MM.1S (cell line): ENCODE data around the gene ZBTB17.

Experiments used
- DNase-seq: peaks from one replicate; pipeline ENCODE4 v3.0.0-alpha.2; 2015
- H2AFZ ChIP-seq: fragments of 300-600 bp; sonication (generic); 2 replicates; pipeline ENCODE4 v1.6.0; 2016; ENCODE audit warnings: antibody characterized with exemption, low read length
- H3F3A ChIP-seq: fragments of 300-600 bp; sonication (generic); 2 replicates; pipeline ENCODE4 v1.6.1; 2016; ENCODE audit warnings: mild to moderate bottlenecking, antibody characterized with exemption, low read length, moderate library complexity, mixed read lengths; ENCODE audit not compliant: insufficient read depth
- H3K27ac ChIP-seq: fragments of 300-600 bp; sonication (generic); 2 replicates; pipeline ENCODE4 v1.5.1; 2016; ENCODE audit warnings: mild to moderate bottlenecking, low read length
- H3K27me3 ChIP-seq: fragments of 300-600 bp; sonication (generic); replicated peaks from 2 replicates; pipeline ENCODE4 v1.6.0; 2016; ENCODE audit warnings: low read length; ENCODE audit not compliant: insufficient read depth
- H3K36me3 ChIP-seq: fragments of 300-600 bp; sonication (generic); replicated peaks from 2 replicates; pipeline ENCODE4 v1.6.1; 2016; ENCODE audit warnings: mild to moderate bottlenecking, low read length, mixed read lengths; ENCODE audit not compliant: insufficient read depth
- H3K4me1 ChIP-seq: fragments of 300-600 bp; sonication (generic); 2 replicates; pipeline ENCODE4 v1.6.1; 2016; ENCODE audit warnings: low read length, mixed read lengths
- H3K4me2 ChIP-seq: fragments of 300-600 bp; sonication (generic); 2 replicates; pipeline ENCODE4 v1.6.0; 2016; ENCODE audit warnings: low read depth, low read length
- H3K4me3 ChIP-seq: fragments of 300-600 bp; sonication (generic); 2 replicates; pipeline ENCODE4 v1.5.1; 2016; ENCODE audit warnings: low read length, mixed read lengths
- H3K79me2 ChIP-seq: fragments of 300-600 bp; sonication (generic); 2 replicates; pipeline ENCODE4 v1.6.1; 2016; ENCODE audit warnings: mixed run types, low read length, mixed read lengths
- H3K9ac ChIP-seq: fragments of 300-600 bp; sonication (generic); 2 replicates; pipeline ENCODE4 v1.6.1; 2016; ENCODE audit warnings: low read length, mixed read lengths
- H3K9me2 ChIP-seq: fragments of 300-600 bp; sonication (generic); replicated peaks from 2 replicates; pipeline ENCODE4 v1.6.1; 2016; ENCODE audit warnings: mild to moderate bottlenecking, low read length, mixed read lengths; ENCODE audit not compliant: insufficient read depth
- H3K9me3 ChIP-seq: fragments of 300-600 bp; sonication (generic); replicated peaks from 2 replicates; pipeline ENCODE4 v1.6.1; 2016; ENCODE audit warnings: mild to moderate bottlenecking, low read length, mixed read lengths; ENCODE audit not compliant: insufficient read depth
- H4K20me1 ChIP-seq: fragments of 300-600 bp; sonication (generic); 2 replicates; pipeline ENCODE4 v1.6.1; 2016; ENCODE audit warnings: mild to moderate bottlenecking, low read length, moderate library complexity, mixed read lengths; ENCODE audit not compliant: insufficient read depth
- EZH2 ChIP-seq: fragments of 300-600 bp; sonication (generic); optimal IDR thresholded peaks from 2 replicates; pipeline ENCODE3; 2017; ENCODE audit warnings: low read depth, mild to moderate bottlenecking, antibody characterized with exemption, low read length, mixed read lengths
- EZH2phosphoT487 ChIP-seq: fragments of 300-600 bp; sonication (generic); IDR thresholded peaks from 2 replicates; pipeline ENCODE4 v1.6.1; 2018; ENCODE audit warnings: antibody characterized with exemption, low read length
- TF ChIP-seq, protein P1 (sequence below): fragments of 300-600 bp; sonication (generic); IDR thresholded peaks from 2 replicates; pipeline ENCODE4 v1.5.1; 2016; ENCODE audit warnings: antibody characterized with exemption, low read length, mixed read lengths

Gene ZBTB17

DNA sequence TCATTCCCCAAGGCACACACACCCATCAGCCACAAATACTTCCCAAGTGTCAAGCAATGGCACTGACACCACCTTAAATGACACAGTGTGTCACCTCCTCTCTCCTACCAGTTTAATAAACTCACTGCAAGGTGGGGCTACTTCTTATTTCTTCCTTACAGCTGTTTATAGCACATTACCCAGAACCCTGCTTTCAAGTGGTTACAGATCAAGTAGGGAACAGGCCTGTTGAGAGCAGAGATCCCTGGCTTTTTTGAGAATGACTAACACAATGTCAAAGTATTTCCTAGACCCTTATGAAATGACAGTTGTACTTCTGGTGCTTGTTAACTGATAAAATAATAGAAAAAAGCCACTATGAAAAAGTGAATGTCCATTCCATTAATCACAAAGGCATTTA lies 19.8 kb downstream of the ZBTB17 start:
- no peak overlapping the region for H3K27ac ChIP-seq
- H3K27me3 ChIP-seq = no peaks in the 10 kb centered on the region
- H3K9me2 ChIP-seq = no peaks in the 10 kb centered on the region
- H3F3A ChIP-seq = no peaks in the 10 kb centered on the region
- no peaks in the 10 kb centered on the region for H3K9me3 ChIP-seq
- peaks cover 55% of the 10 kb centered on the region for H3K79me2 ChIP-seq
- no peak overlapping the region for H3K4me3 ChIP-seq
- no peak overlapping the region for H3K4me2 ChIP-seq
- TF ChIP-seq, protein P1, sequence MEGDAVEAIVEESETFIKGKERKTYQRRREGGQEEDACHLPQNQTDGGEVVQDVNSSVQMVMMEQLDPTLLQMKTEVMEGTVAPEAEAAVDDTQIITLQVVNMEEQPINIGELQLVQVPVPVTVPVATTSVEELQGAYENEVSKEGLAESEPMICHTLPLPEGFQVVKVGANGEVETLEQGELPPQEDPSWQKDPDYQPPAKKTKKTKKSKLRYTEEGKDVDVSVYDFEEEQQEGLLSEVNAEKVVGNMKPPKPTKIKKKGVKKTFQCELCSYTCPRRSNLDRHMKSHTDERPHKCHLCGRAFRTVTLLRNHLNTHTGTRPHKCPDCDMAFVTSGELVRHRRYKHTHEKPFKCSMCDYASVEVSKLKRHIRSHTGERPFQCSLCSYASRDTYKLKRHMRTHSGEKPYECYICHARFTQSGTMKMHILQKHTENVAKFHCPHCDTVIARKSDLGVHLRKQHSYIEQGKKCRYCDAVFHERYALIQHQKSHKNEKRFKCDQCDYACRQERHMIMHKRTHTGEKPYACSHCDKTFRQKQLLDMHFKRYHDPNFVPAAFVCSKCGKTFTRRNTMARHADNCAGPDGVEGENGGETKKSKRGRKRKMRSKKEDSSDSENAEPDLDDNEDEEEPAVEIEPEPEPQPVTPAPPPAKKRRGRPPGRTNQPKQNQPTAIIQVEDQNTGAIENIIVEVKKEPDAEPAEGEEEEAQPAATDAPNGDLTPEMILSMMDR = no peak
- no peak for TF ChIP-seq EZH2phosphoT487
- no peaks in the 10 kb centered on the region for H4K20me1 ChIP-seq
- no peaks in the 10 kb centered on the region for H3K36me3 ChIP-seq
- H2AFZ ChIP-seq = no peak overlapping the region
- no peak overlapping the region for H3K9ac ChIP-seq
- no peaks in the 10 kb centered on the region for H3K4me1 ChIP-seq
- no peak for DNase-seq

DNA sequence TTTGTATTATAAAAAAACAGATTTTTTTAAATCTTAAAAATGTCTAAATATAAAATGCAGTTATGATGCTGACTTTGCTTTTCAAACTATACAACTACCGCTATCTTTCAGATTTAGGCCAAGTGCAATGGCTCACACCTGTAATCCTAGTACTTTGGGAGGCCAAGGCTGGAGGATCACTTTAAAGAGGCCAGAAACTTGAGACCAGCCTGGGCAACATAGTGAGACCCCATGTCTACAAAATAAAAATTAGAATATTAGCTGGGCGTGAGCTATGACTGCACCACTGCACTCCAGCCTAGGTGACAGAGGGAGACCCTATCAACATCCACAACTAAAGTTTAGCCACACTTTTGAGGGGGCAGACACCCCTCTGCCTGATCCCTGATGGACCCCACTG lies 20.3 kb downstream of the ZBTB17 start:
- Histone ChIP-seq H3K4me2 (no peak overlapping the region), H4K20me1 (no peaks in the 10 kb centered on the region), H3K79me2 (peaks cover 56% of the 10 kb centered on the region), H3K9me3 (no peaks in the 10 kb centered on the region), H2AFZ (no peak overlapping the region), H3K27me3 (no peaks in the 10 kb centered on the region), H3K9ac (no peak overlapping the region), H3K27ac (no peak overlapping the region), H3K4me3 (no peak overlapping the region), H3K9me2 (no peaks in the 10 kb centered on the region), H3K4me1 (no peaks in the 10 kb centered on the region), H3K36me3 (no peaks in the 10 kb centered on the region), H3F3A (no peaks in the 10 kb centered on the region)
- no peak for DNase-seq
- TF ChIP-seq, protein P1 = no peak
- TF ChIP-seq EZH2 (no peak), EZH2phosphoT487 (no peak)

DNA sequence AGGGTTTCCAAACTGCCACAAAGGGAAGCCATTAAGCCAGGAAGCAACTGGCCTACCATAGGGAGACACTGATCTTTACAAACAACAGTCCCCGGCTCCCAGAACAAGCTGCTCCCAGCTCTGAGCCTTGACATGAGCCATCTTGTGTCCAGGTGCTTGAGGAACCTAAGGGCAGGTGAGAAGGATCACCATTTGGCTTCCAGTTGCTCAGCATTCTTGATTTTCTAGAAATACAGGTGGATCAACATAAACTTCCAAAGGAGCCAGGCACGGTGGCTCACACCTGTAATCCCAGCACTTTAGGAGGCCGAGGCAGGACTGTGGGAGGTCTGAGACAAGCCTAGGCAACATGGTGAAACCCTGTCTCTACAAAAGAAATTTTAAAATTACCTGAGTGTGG lies 21.6 kb downstream of the ZBTB17 start:
- Histone ChIP-seq H4K20me1 (no peaks in the 10 kb centered on the region), H3K4me3 (no peak overlapping the region), H3F3A (no peaks in the 10 kb centered on the region), H3K9me3 (no peaks in the 10 kb centered on the region), H3K9me2 (no peaks in the 10 kb centered on the region), H3K27me3 (no peaks in the 10 kb centered on the region), H3K27ac (no peak overlapping the region), H3K36me3 (no peaks in the 10 kb centered on the region), H3K79me2 (peaks cover 67% of the 10 kb centered on the region), H3K4me1 (no peaks in the 10 kb centered on the region), H3K4me2 (no peak overlapping the region), H3K9ac (no peak overlapping the region), H2AFZ (no peak overlapping the region)
- TF ChIP-seq, protein P1 = no peak
- DNase-seq = no peak

DNA sequence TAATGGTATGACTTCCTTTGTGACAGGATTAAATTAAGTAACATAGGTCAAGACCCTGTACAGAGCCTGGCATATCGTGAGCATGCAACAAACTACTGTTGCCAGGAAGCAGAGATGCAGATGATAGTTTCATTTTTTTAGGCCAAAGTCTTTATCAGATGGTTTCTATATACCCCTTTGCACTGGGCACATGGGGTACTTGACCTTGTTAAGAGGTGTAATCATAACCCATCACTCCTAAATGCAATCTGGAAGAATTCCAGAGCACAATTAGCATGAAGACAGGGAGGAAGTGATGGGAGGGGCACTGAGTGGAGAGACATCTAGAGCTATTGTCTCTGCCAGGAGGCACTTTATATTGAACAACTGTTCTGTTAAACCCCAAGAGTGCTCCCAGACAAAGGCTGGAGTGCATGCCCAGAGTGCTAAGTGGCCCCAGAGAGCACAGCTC lies 22.1 kb downstream of the ZBTB17 start:
- Histone ChIP-seq H3K4me1 (no peaks in the 10 kb centered on the region), H3K9ac (no peak overlapping the region), H4K20me1 (no peaks in the 10 kb centered on the region), H3K36me3 (no peaks in the 10 kb centered on the region), H3K9me3 (no peaks in the 10 kb centered on the region), H3K4me2 (no peak overlapping the region), H3K9me2 (no peaks in the 10 kb centered on the region), H3K79me2 (peaks cover 66% of the 10 kb centered on the region), H3F3A (no peaks in the 10 kb centered on the region), H3K4me3 (no peak overlapping the region), H2AFZ (no peak overlapping the region), H3K27ac (no peak overlapping the region), H3K27me3 (no peaks in the 10 kb centered on the region)
- DNase-seq = no peak
- TF ChIP-seq EZH2phosphoT487 (no peak), EZH2 (no peak)
- TF ChIP-seq, protein P1 = no peak
